K562 (cell line): ENCODE data around the gene GRAMD2B. TPM values are rescaled to one million over a fixed set of nuclear protein-coding genes. Genes with fewer than 3 reads are reported as not detected.

Experiments used
- ATAC-seq: fragments of 200-7000 bp; cut with Tn5 transposase; 3 replicates; pipeline ENCODE4 v1.9.1; 2020; ENCODE audit warnings: moderate library complexity
- BruUV-seq: library from RNA; stranded (reverse); fragments of 400-500 nt; replicated peaks from 2 replicates; lab custom pipeline; 2021; lab: Mats Ljungman, UMichigan
- CTCF ChIA-PET: fragments of 300-600 bp; formaldehyde crosslinking; extraction: SDS; loops from one replicate; lab custom pipeline; 2021; ENCODE audit warnings: low intra/inter-chr PET ratio; lab: Yijun Ruan, JAX
- POLR2A ChIA-PET: fragments of 300-600, 350-650 bp; sonication (Branson Sonifier 250); formaldehyde crosslinking; extraction: SDS; loops from one replicate; lab custom pipeline; 2021; ENCODE audit warnings: antibody characterized with exemption, inconsistent platforms; lab: Yijun Ruan, JAX
- DNase-seq, 4 experiments: peaks; one replicate each; pipeline versions ENCODE4 v3.0.0 to v3.0.0-alpha.2; 2011 to 2018; ENCODE audit warnings: low spot score in 3 of 4, mixed read lengths in 3 of 4; ENCODE audit errors: extremely low read depth in 1 of 4
- FAIRE-seq: peaks from 2 replicates; lab custom pipeline; 2011; peaks lifted over from hg19 to GRCh38; lab: Jason Lieb, UNC
- H2AFZ ChIP-seq: 2 replicates; pipeline ENCODE4 v1.6.0; 2011; ENCODE audit warnings: low read depth, low read length, control low read depth, inconsistent platforms
- H3K27ac ChIP-seq: fragments of 200-600 bp; 3 replicates; pipeline ENCODE4 v1.8.0; 2011; ENCODE audit warnings: low read depth, mild to moderate bottlenecking, control low read depth, inconsistent platforms, low read length, moderate library complexity, mixed read lengths; ENCODE audit errors: extremely low read depth
- H3K27me3 ChIP-seq, 2 experiments: fragments of 300-600 bp in 1 of 2; 2 replicates in 1 of 2; 3 replicates in 1 of 2; pipeline versions ENCODE4 v1.6.0 to v1.8.0; 2011; ENCODE audit warnings: inconsistent platforms in 2 of 2, low read length in 2 of 2, mild to moderate bottlenecking in 1 of 2, mixed read lengths in 1 of 2, moderate library complexity in 1 of 2; ENCODE audit not compliant: control insufficient read depth in 2 of 2, insufficient read depth in 2 of 2
- H3K36me3 ChIP-seq: fragments of 300-600 bp; 3 replicates; pipeline ENCODE4 v1.8.0; 2011; ENCODE audit warnings: mild to moderate bottlenecking, low read length, inconsistent platforms; ENCODE audit not compliant: control insufficient read depth, insufficient read depth
- H3K4me1 ChIP-seq, 2 experiments: fragments of 200-600 bp in 1 of 2; replicated peaks in 1 of 2; 2 replicates in 1 of 2; 3 replicates in 1 of 2; pipeline versions ENCODE4 v1.5.1 to v1.8.0; 2011; ENCODE audit warnings: inconsistent platforms in 2 of 2, low read length in 2 of 2, mild to moderate bottlenecking in 1 of 2, mixed read lengths in 1 of 2, moderate library complexity in 1 of 2; ENCODE audit not compliant: control insufficient read depth in 2 of 2, insufficient read depth in 2 of 2
- H3K4me2 ChIP-seq: 2 replicates; pipeline ENCODE4 v1.6.1; 2011; ENCODE audit warnings: low read length, control low read depth, inconsistent platforms, mixed read lengths; ENCODE audit not compliant: insufficient read depth
- H3K4me3 ChIP-seq: fragments of 200-600 bp; sonication (generic), shearing (Covaris generic); 2 replicates; pipeline ENCODE4 v1.5.1; 2016; ENCODE audit warnings: control low read depth, inconsistent platforms
- H3K79me2 ChIP-seq: fragments of 200-600 bp; 3 replicates; pipeline ENCODE4 v1.8.0; 2011; ENCODE audit warnings: low read length, inconsistent platforms; ENCODE audit not compliant: control insufficient read depth, insufficient read depth
- H3K9ac ChIP-seq, 2 experiments: 2 replicates each; pipeline versions ENCODE4 v1.6.0 to v1.6.1; 2011; ENCODE audit warnings: low read depth in 2 of 2, low read length in 2 of 2, control low read depth in 1 of 2, inconsistent platforms in 1 of 2, mild to moderate bottlenecking in 1 of 2, mixed read lengths in 1 of 2; ENCODE audit not compliant: insufficient read depth in 1 of 2
- H3K9me1 ChIP-seq: one replicate; pipeline ENCODE4 v1.6.0; 2011; ENCODE audit warnings: inconsistent platforms, mild to moderate bottlenecking, low read length, moderate library complexity; ENCODE audit not compliant: control insufficient read depth, insufficient read depth
- H3K9me3 ChIP-seq: replicated peaks from 2 replicates; pipeline ENCODE4 v1.5.1; 2011; ENCODE audit warnings: low read depth, low read length, inconsistent platforms; ENCODE audit not compliant: control insufficient read depth, insufficient read depth
- H4K20me1 ChIP-seq: replicated peaks from 2 replicates; pipeline ENCODE4 v1.6.1; 2011; ENCODE audit warnings: low read length, inconsistent platforms, mixed read lengths; ENCODE audit not compliant: control insufficient read depth, insufficient read depth
- ESRRB ChIP-seq: fragments of 250-450 bp; sonication (Bioruptor Pico); IDR thresholded peaks from 2 replicates; pipeline ENCODE4 v1.5.0; 2020; ENCODE audit warnings: mild to moderate bottlenecking, moderate library complexity, borderline replicate concordance
- ILK ChIP-seq: fragments of 450-650 bp; IDR thresholded peaks from 2 replicates; pipeline ENCODE4 v1.6.1; 2016; ENCODE audit warnings: missing genetic modification characterization, low read depth, mild to moderate bottlenecking, missing compliant biosample characterization, moderate library complexity, borderline replicate concordance
- MBD2 ChIP-seq: sonication (generic); IDR thresholded peaks from 2 replicates; pipeline ENCODE4 v1.6.1; 2016; ENCODE audit warnings: low read depth, borderline replicate concordance
- MECOM ChIP-seq: fragments of 250-450 bp; sonication (Bioruptor Pico); IDR thresholded peaks from 2 replicates; pipeline ENCODE4 v1.8.0; 2022; ENCODE audit warnings: inconsistent platforms
- MIER1 ChIP-seq: fragments of 450-650 bp; IDR thresholded peaks from 2 replicates; pipeline ENCODE4 v1.6.1; 2016; ENCODE audit warnings: antibody characterized with exemption, mild to moderate bottlenecking, low read depth
- RAD21 ChIP-seq, 2 experiments: fragments of 250-450 bp in 1 of 2; fragments of 450-650 bp in 1 of 2; sonication (Bioruptor Pico) in 1 of 2; formaldehyde crosslinking in 1 of 2; IDR thresholded peaks in 1 of 2; conservative IDR thresholded peaks in 1 of 2; 2 replicates each; pipeline versions ENCODE4 v1.4.0 to v1.8.0; 2020 to 2022; ENCODE audit warnings: mild to moderate bottlenecking in 2 of 2, moderate library complexity in 1 of 2
- SNIP1 ChIP-seq: fragments of 450-650 bp; IDR thresholded peaks from 2 replicates; pipeline ENCODE4 v1.7.1; 2017; ENCODE audit warnings: low read depth, mild to moderate bottlenecking
- SUPT5H ChIP-seq: fragments of 450-650 bp; IDR thresholded peaks from 2 replicates; pipeline ENCODE4 v1.6.1; 2016
- ZEB2 ChIP-seq: fragments of 450-650 bp; IDR thresholded peaks from 2 replicates; pipeline ENCODE4 v1.6.1; 2016
- ZNF184 ChIP-seq: sonication (generic); formaldehyde crosslinking; IDR thresholded peaks from 2 replicates; pipeline ENCODE4 v1.5.0; 2020; ENCODE audit warnings: missing genetic modification reagents
- WGBS: fragments of 100-300 bp; shearing (Covaris generic); methylation state at CpG from one replicate; pipeline ENCODE4 v1.1.6; 2016; ENCODE audit warnings: low coverage, mixed read lengths; ENCODE audit not compliant: insufficient coverage; ENCODE audit errors: missing lambda C conversion rate; 5-methylcytosine and 5-hydroxymethylcytosine counted together
- in situ Hi-C: fragments of 300-500 bp; cut with MboI; formaldehyde crosslinking; loops from 4 replicates; pipeline ENCODE4 v1.15.0; 2018; ENCODE audit warnings: inconsistent platforms, mixed read lengths
- intact Hi-C: fragments of 100-400 bp; cut with micrococcal nuclease; formaldehyde crosslinking; loops from 2 replicates; pipeline ENCODE4 v1.14.2; 2022
- polyA plus RNA-seq, 8 experiments: library from polyadenylated mRNA; depleted of rRNA in 4 of 8; stranded (reverse) in 5 of 8; unstranded in 3 of 8; fragments of >200 nt; fragmentation: Nextera tagmentation in 2 of 8; fragmentation: Illumina TruSeq in 1 of 8; extraction: Ambion mirVana in 2 of 8; extraction: Trizol in 1 of 8; gene quantifications; 2 replicates each; pipeline versions ENCODE4 v1.2.1 to v1.2.3, GENCODE V29; 2011 to 2014; ENCODE audit warnings: inconsistent platforms in 1 of 8, missing spikeins in 1 of 8
- total RNA-seq, 7 experiments: library from RNA; depleted of rRNA in 6 of 7; stranded (reverse); fragments of >200 nt in 6 of 7; fragmentation: Illumina TruSeq in 2 of 7; extraction: Trizol in 2 of 7; gene quantifications; 2 replicates each; pipeline versions ENCODE4 v1.2.1 to v1.2.3, GENCODE V29; 2011 to 2021; ENCODE audit warnings: low replicate concordance in 1 of 7
- TF ChIP-seq, protein P1 (sequence below), 3 experiments: IDR thresholded peaks in 2 of 3; conservative IDR thresholded peaks in 1 of 3; 2 replicates each; pipeline ENCODE4 v1.5.1; 2011 to 2012; ENCODE audit warnings: low read length in 3 of 3, mild to moderate bottlenecking in 3 of 3, control low read depth in 2 of 3, improper control_type of control experiment in 1 of 3, inconsistent platforms in 1 of 3, low read depth in 1 of 3, mixed read lengths in 1 of 3, moderate library complexity in 1 of 3; ENCODE audit not compliant: insufficient read depth in 2 of 3
- TF ChIP-seq, protein P2 (sequence below): fragments of 450-650 bp; conservative IDR thresholded peaks from 2 replicates; pipeline ENCODE4 v1.6.1; 2016; ENCODE audit warnings: missing genetic modification characterization, low read depth, mild to moderate bottlenecking, control low read depth, missing compliant biosample characterization
- TF ChIP-seq, protein P3 (sequence below), 2 experiments: fragments of 250-450 bp in 1 of 2; fragments of 450-650 bp in 1 of 2; sonication (Bioruptor Pico) in 1 of 2; IDR thresholded peaks; 2 replicates each; pipeline versions ENCODE4 v1.6.1 to v1.8.0; 2016 to 2021; ENCODE audit warnings: mild to moderate bottlenecking in 2 of 2, moderate library complexity in 2 of 2, missing compliant biosample characterization in 1 of 2, missing genetic modification characterization in 1 of 2
- TF ChIP-seq, protein P4 (sequence below): fragments of 450-650 bp; formaldehyde crosslinking; IDR thresholded peaks from 2 replicates; pipeline ENCODE4 v1.4.0; 2020; ENCODE audit warnings: mild to moderate bottlenecking, moderate library complexity
- TF ChIP-seq, protein P5 (sequence below): sonication (generic); formaldehyde crosslinking; IDR thresholded peaks from 2 replicates; pipeline ENCODE4 v1.8.1; 2023; ENCODE audit warnings: mild to moderate bottlenecking, missing genetic modification reagents

Gene GRAMD2B
- total and polyA plus RNA-seq, 9 of the 15 experiments (the other 6 are each of a cell fraction or from before 2014, with no cell fraction given), result 0.32 to 4.2 (median 1.4) TPM

DNA sequence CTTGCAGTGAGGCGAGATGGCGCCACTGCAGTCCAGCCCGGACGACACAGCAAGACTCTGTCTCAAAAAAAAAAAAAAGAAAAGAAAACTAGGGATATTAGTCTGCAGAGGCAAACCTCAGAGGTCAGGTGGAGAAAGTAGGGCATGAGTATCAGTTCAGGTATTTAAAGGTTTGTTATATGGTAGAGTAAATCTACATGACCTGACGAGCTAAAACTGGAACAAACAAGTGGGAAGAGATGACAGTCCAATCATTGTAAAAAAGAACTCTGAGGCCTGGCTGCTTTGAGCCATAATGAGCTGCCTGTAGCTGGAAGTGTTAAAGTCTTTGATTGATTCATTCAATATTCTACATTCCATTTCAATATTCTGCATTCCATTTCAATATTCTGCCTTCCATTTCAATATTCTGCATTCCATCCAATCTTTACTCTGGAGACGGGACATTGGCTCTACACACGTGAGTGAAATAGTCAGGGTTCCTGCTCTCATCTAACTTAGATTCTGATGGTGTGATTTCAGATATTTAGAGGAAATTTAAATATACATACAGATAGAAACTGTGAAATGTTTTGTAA lies 28.9 kb upstream of the GRAMD2B start:
- Histone ChIP-seq H2AFZ (peak overlapping the region; percentile 27; the same call in 1 of the 2 replicates), H3K4me2 (no peak overlapping the region), H3K4me1 (no peaks in the 10 kb centered on the region), H3K9me1 (no peaks in the 10 kb centered on the region), H3K27me3 (no peaks in the 10 kb centered on the region), H3K9ac (no peak overlapping the region), H3K4me3 (no peak overlapping the region), H3K9me3 (no peaks in the 10 kb centered on the region; the same call in 1 of the 2 replicates), H3K36me3 (no peaks in the 10 kb centered on the region), H3K27ac (no peak overlapping the region), H3K79me2 (no peaks in the 10 kb centered on the region), H4K20me1 (no peaks in the 10 kb centered on the region)
- in situ Hi-C loops, result no loop called here
- ChIA-PET POLR2A (no interaction called here), CTCF (no interaction called here)
- FAIRE-seq (no peak), DNase-seq (no peak), ATAC-seq (no peak)
- 20% methylated on average over 6 of the region's 7 CpGs for WGBS
- intact Hi-C loops, result no loop called here
- no TSS peak for BruUV-seq
- TF ChIP-seq, protein P1, sequence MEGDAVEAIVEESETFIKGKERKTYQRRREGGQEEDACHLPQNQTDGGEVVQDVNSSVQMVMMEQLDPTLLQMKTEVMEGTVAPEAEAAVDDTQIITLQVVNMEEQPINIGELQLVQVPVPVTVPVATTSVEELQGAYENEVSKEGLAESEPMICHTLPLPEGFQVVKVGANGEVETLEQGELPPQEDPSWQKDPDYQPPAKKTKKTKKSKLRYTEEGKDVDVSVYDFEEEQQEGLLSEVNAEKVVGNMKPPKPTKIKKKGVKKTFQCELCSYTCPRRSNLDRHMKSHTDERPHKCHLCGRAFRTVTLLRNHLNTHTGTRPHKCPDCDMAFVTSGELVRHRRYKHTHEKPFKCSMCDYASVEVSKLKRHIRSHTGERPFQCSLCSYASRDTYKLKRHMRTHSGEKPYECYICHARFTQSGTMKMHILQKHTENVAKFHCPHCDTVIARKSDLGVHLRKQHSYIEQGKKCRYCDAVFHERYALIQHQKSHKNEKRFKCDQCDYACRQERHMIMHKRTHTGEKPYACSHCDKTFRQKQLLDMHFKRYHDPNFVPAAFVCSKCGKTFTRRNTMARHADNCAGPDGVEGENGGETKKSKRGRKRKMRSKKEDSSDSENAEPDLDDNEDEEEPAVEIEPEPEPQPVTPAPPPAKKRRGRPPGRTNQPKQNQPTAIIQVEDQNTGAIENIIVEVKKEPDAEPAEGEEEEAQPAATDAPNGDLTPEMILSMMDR (IDR thresholded peaks at IDR 0.05 in 2 of 3, conservative IDR thresholded peaks at IDR 0.05 in 1 of 3; ENCODE audit: insufficient read depth in 2 of 3, low read depth in 1 of 3, low read length in 3 of 3), result no peak
- TF ChIP-seq SUPT5H, result no peak
- TF ChIP-seq RAD21 (CRISPR knock-in tag; conservative IDR thresholded peaks at IDR 0.05 in 1 of 2, IDR thresholded peaks at IDR 0.05 in 1 of 2), result no peak
- TF ChIP-seq, protein P2, sequence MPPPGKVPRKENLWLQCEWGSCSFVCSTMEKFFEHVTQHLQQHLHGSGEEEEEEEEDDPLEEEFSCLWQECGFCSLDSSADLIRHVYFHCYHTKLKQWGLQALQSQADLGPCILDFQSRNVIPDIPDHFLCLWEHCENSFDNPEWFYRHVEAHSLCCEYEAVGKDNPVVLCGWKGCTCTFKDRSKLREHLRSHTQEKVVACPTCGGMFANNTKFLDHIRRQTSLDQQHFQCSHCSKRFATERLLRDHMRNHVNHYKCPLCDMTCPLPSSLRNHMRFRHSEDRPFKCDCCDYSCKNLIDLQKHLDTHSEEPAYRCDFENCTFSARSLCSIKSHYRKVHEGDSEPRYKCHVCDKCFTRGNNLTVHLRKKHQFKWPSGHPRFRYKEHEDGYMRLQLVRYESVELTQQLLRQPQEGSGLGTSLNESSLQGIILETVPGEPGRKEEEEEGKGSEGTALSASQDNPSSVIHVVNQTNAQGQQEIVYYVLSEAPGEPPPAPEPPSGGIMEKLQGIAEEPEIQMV (tag), result no peak
- TF ChIP-seq ILK (tag), result no peak
- TF ChIP-seq, protein P3, sequence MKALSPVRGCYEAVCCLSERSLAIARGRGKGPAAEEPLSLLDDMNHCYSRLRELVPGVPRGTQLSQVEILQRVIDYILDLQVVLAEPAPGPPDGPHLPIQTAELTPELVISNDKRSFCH (CRISPR knock-in tag; IDR thresholded peaks at IDR 0.05), result no peak
- TF ChIP-seq, protein P3 (tag; IDR thresholded peaks at IDR 0.05), result no peak
- TF ChIP-seq MECOM, result no peak
- no peak for TF ChIP-seq SNIP1
- TF ChIP-seq ZNF184 (CRISPR knock-in tag), result no peak
- TF ChIP-seq, protein P4, sequence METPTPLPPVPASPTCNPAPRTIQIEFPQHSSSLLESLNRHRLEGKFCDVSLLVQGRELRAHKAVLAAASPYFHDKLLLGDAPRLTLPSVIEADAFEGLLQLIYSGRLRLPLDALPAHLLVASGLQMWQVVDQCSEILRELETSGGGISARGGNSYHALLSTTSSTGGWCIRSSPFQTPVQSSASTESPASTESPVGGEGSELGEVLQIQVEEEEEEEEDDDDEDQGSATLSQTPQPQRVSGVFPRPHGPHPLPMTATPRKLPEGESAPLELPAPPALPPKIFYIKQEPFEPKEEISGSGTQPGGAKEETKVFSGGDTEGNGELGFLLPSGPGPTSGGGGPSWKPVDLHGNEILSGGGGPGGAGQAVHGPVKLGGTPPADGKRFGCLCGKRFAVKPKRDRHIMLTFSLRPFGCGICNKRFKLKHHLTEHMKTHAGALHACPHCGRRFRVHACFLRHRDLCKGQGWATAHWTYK, result no peak
- TF ChIP-seq ESRRB, result no peak
- no peak for TF ChIP-seq ZEB2
- no peak for TF ChIP-seq MBD2
- TF ChIP-seq, protein P5, sequence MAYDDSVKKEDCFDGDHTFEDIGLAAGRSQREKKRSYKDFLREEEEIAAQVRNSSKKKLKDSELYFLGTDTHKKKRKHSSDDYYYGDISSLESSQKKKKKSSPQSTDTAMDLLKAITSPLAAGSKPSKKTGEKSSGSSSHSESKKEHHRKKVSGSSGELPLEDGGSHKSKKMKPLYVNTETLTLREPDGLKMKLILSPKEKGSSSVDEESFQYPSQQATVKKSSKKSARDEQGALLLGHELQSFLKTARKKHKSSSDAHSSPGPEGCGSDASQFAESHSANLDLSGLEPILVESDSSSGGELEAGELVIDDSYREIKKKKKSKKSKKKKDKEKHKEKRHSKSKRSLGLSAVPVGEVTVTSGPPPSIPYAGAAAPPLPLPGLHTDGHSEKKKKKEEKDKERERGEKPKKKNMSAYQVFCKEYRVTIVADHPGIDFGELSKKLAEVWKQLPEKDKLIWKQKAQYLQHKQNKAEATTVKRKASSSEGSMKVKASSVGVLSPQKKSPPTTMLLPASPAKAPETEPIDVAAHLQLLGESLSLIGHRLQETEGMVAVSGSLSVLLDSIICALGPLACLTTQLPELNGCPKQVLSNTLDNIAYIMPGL (CRISPR knock-in tag), result no peak
- no peak for TF ChIP-seq MIER1
